COR-L47 (cell line): ENCODE measurements around the gene LRRC28.
"Not testable (repeated sequence)": the region's sequence is repeated elsewhere in the genome, so short reads cannot be mapped to it uniquely, and the experiment has no call there.

Experiments
- DNase-seq: peaks from one replicate; lab custom pipeline; 2025; lab: John Stamatoyannopoulos, UW

LRRC28 gene

GRCh38 chr15:99250857-99251841, at the start of gene LRRC28:
LRRC28 (plus strand) TSS chr15:99251481; CDS start chr15:99255958, 4,477 bp downstream.
- peak; percentile 99 for DNase-seq

- DNase-seq = no peak
Measured at GRCh38 chr15:99202176-99202552, 49.1 kb upstream of the LRRC28 start.

- DNase-seq = peak; percentile 9
Measured at GRCh38 chr15:99207672-99208071, 43.6 kb upstream of the LRRC28 start.

GRCh38 chr15:99209326-99209725, 42.0 kb upstream of the LRRC28 start:
- DNase-seq = no peak

- DNase-seq = no peak
Measured at GRCh38 chr15:99210334-99210733, 40.9 kb upstream of the LRRC28 start.

- DNase-seq = no peak
Measured at GRCh38 chr15:99211926-99212325, 39.4 kb upstream of the LRRC28 start.

GRCh38 chr15:99212406-99212805, 38.9 kb upstream of the LRRC28 start:
- no peak for DNase-seq

DNA sequence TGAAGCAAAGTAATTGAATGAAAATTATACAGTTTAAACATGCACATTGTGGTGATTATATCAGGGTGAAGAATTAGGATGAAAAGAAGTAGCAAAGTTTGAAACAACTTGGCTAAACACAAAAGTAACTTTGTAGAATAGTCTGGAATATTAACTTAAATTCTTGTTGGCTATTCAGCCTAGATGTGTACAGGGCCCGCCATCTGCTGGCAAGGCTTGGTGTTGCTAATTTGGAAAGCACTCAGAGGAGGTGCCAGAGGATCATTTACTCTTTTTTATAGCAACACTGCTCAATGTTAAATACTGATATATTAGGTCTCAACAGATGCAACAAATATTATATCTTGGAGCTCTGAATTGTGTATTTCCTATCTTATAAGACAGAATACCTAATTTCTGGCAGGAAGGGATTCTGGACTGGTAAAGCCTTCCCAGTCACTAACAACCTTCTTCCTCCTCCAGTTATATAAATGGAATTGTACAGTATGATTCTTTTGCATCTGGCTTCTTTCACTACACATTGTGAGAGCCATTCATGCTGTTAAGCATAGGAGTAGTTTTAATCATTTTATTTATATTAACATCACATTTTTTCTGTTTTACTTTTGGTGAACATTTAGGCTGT, 38.0 kb upstream of the LRRC28 start:
- peak; percentile 45 for DNase-seq

GRCh38 chr15:99224372-99225214, 26.7 kb upstream of the LRRC28 start:
- DNase-seq = no peak

DNA sequence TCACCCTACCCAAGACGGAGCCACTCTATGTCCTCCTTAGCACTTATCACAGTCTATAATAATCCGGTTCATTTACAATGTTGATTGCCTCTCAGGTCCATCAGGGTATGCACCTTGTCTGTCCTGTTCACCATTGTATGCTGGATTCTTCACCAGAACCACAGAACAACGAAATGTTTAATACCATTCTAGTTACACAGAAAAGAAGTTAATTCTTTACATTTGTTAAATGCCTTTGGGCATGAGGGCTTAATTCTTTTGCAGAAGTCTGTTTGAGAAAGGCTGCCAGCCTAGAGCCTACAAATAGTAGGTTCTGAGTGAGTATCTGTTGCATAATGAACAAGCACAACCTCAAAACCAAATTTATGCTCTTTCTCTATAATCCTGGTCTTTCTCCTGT, 24.5 kb upstream of the LRRC28 start:
- DNase-seq = no peak

GRCh38 chr15:99228120-99228770, 23.0 kb upstream of the LRRC28 start:
- no peak for DNase-seq

DNA sequence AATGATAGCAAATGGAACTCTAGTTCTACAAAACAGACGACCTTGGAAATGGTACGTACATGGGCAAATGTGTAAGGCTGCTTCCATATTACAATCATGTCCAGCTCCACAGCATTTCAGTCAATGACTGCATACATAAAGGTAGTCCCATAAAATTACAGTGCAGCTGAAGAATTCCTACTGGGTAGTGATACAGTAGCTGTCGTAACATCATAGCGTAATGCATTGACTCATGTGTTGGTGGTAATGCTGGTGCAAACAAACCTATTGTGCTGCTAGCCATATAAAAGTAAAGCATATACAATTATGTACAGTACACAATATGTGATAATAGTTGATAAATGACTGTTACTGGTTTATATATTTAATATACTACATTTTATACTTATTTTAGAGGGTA, 20.4 kb upstream of the LRRC28 start:
- no peak for DNase-seq

DNA sequence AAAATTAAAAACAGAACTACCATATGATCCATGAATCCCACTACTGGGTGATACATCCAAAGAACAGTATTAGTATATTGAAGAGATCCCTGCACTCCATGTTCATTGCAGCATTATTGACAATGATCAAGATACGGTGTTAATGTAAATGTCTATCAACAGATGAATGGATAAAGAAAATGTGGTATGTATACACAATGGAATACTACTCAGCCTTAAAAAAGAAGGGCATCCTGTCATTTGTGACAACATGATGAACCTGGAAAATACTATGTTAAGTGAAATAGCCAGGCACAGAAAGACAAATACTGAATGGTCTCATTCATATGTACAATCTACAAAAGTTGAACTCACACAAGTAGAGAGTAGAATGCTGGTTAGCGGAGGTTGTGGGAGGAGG, 18.5 kb upstream of the LRRC28 start:
- DNase-seq = no peak

DNA sequence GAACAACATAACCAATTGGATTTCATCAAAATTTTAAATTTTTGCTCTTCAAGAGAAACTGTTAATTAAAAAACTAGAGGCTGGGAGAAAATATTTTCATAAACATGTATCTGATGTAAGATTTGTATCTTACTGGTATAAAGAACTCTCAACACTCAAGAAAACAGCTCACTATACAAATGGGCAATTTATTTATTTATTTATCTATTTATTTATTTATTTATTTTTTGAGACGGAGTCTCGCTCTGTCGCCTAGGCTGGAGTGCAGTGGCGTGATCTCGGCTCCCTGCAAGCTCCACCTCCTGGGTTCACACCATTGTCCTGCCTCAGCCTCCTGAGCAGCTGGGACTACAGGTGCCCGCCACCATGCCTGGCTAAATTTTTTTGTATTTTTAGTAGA, 17.1 kb upstream of the LRRC28 start:
- not testable (repeated sequence) for DNase-seq

GRCh38 chr15:99238849-99239248, 12.4 kb upstream of the LRRC28 start:
- no peak for DNase-seq

DNA sequence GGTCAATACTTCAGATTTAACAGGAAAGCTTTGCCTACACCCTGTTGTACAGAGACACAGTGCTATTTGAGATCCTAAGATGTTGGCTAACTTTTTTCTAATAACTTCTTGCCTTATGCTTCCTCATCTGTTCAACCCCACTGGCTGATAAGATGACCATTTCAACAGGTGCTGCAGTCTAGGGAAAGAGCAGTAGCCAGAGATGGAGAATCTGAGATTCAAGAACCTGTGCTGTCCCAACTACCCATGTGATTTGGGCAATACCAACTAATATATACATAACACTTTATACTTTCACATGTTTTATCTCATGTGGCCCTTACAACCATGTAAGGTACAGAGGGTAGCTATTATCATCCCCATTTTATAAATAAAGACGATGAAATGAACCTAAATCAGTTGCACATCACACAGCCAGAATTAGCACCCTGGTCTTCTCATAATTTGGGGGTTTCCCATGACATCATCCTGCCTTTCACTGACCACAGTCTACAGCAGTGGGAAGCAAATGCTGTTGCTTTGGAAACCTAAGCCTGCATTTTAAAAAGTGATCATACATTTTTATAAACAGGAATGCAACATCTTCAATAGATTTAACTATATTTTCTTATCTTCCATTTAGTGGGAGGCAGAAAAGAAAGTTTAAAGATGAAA, 11.6 kb upstream of the LRRC28 start:
- DNase-seq = no peak

- DNase-seq = no peak
Measured at GRCh38 chr15:99241752-99242151, 9.5 kb upstream of the LRRC28 start.

- no peak for DNase-seq
Measured at GRCh38 chr15:99244306-99244705, 7.0 kb upstream of the LRRC28 start.

GRCh38 chr15:99247062-99247461, 4.2 kb upstream of the LRRC28 start:
- DNase-seq = no peak

- DNase-seq = no peak
Measured at GRCh38 chr15:99248000-99248715, 3.1 kb upstream of the LRRC28 start.
